ENCODE measurements around the gene ACAA1.

GRCh38 chr3:38114875-38115644 is 21.9 kb downstream of the ACAA1 start:
- TF ChIP-seq CTCF (IDR thresholded peaks at IDR 0.05) (no peak), POLR2A (IDR thresholded peaks at IDR 0.05) (no peak)

All from ovary (tissue), 3 donors.